A673 (cell line): ENCODE data around the gene HCLS1. TPM values are rescaled to one million over a fixed set of nuclear protein-coding genes. Genes with fewer than 3 reads are reported as not detected.

Experiments used
- BruUV-seq: library from RNA; stranded (reverse); fragments of 400-500 nt; replicated peaks from 2 replicates; lab custom pipeline; 2021; lab: Mats Ljungman, UMichigan
- CTCF ChIA-PET: fragments of 300-600 bp; sonication (Branson Sonifier 250); formaldehyde crosslinking; loops from one replicate; lab custom pipeline; 2022; ENCODE audit warnings: antibody characterized with exemption; lab: Charles Lee
- POLR2A ChIA-PET: fragments of 300-600 bp; sonication (Branson Sonifier 250); formaldehyde crosslinking; loops from one replicate; lab custom pipeline; 2022; ENCODE audit warnings: antibody characterized with exemption; ENCODE audit not compliant: low non-redundant PET; lab: Charles Lee
- DNase-seq: peaks from one replicate; pipeline ENCODE4 v3.0.0-alpha.2; 2015; ENCODE audit warnings: low spot score
- H3K27ac ChIP-seq: fragments of 200-600 bp; sonication (generic); 2 replicates; pipeline ENCODE4 v1.5.1; 2016; ENCODE audit warnings: mixed run types, low read depth, mild to moderate bottlenecking, mixed read lengths, antibody characterized with exemption, low read length; ENCODE audit not compliant: poor library complexity, severe bottlenecking
- H3K27me3 ChIP-seq: fragments of 200-600 bp; sonication (generic); replicated peaks from 2 replicates; pipeline ENCODE4 v1.6.1; 2017; ENCODE audit warnings: mixed run types, low read depth, mild to moderate bottlenecking, mixed read lengths, antibody characterized with exemption, low read length; ENCODE audit not compliant: insufficient read depth, poor library complexity
- H3K36me3 ChIP-seq: fragments of 200-600 bp; sonication (generic); 2 replicates; pipeline ENCODE4 v1.6.1; 2016; ENCODE audit warnings: mixed run types, mild to moderate bottlenecking, mixed read lengths, antibody characterized with exemption, low read length; ENCODE audit not compliant: insufficient read depth, poor library complexity, severe bottlenecking
- H3K4me1 ChIP-seq: fragments of 200-600 bp; sonication (generic); 2 replicates; pipeline ENCODE4 v1.6.1; 2017; ENCODE audit warnings: mixed run types, mild to moderate bottlenecking, mixed read lengths, antibody characterized with exemption, low read length; ENCODE audit not compliant: insufficient read depth, poor library complexity, severe bottlenecking
- H3K4me3 ChIP-seq: fragments of 200-600 bp; sonication (generic); 2 replicates; pipeline ENCODE4 v1.5.1; 2016; ENCODE audit warnings: low read depth, mixed run types, mild to moderate bottlenecking, mixed read lengths, low read length; ENCODE audit not compliant: poor library complexity, severe bottlenecking
- H3K9me3 ChIP-seq: fragments of 200-600 bp; sonication (generic); 2 replicates; pipeline ENCODE4 v1.6.1; 2016; ENCODE audit warnings: mixed run types, low read depth, mild to moderate bottlenecking, mixed read lengths, antibody characterized with exemption, low read length; ENCODE audit not compliant: poor library complexity, severe bottlenecking
- CTCF ChIP-seq: fragments of 300-800, 200-600 bp; sonication (generic); conservative IDR thresholded peaks from 2 replicates; pipeline ENCODE4 v1.5.1; 2017; ENCODE audit warnings: low read depth, mild to moderate bottlenecking, antibody characterized with exemption, low read length, moderate library complexity, mixed read lengths
- EZH2 ChIP-seq: fragments of 200-600 bp; sonication (generic); IDR thresholded peaks from 2 replicates; pipeline ENCODE4 v1.6.1; 2017; ENCODE audit warnings: borderline replicate concordance, low read depth, mild to moderate bottlenecking, mixed read lengths, antibody characterized with exemption, low read length; ENCODE audit not compliant: poor library complexity, severe bottlenecking
- intact Hi-C: fragments of 100-400 bp; cut with micrococcal nuclease; formaldehyde crosslinking; loops from one replicate; pipeline ENCODE4 v1.10.0; 2022; ENCODE audit not compliant: unreplicated experiment
- total RNA-seq: library from RNA; stranded (reverse); gene quantifications from 2 replicates; pipeline ENCODE4 v1.2.3, GENCODE V29; 2021

Gene HCLS1
- total RNA-seq, 1 experiment from 2014 or later, result 96.9 TPM

GRCh38 chr3:121621491-121621890, 39.2 kb downstream of the HCLS1 start:
- no peak overlapping the region for H3K4me3 ChIP-seq
- POLR2A ChIA-PET, result no interaction called here
- H3K27ac ChIP-seq, result no peak overlapping the region
- no TSS peak for BruUV-seq
- intact Hi-C loops, result no loop called here
- no peaks in the 10 kb centered on the region for H3K36me3 ChIP-seq
- no peak for TF ChIP-seq EZH2
- no peak for TF ChIP-seq CTCF
- no peak for DNase-seq
- CTCF ChIA-PET, result no interaction called here
- no peaks in the 10 kb centered on the region for H3K4me1 ChIP-seq
- no peaks in the 10 kb centered on the region for H3K27me3 ChIP-seq
- H3K9me3 ChIP-seq, result no peaks in the 10 kb centered on the region

- Histone ChIP-seq H3K27ac (no peak overlapping the region), H3K27me3 (no peaks in the 10 kb centered on the region), H3K9me3 (no peaks in the 10 kb centered on the region), H3K4me3 (no peak overlapping the region), H3K36me3 (no peaks in the 10 kb centered on the region), H3K4me1 (no peaks in the 10 kb centered on the region)
- BruUV-seq, result no TSS peak
- TF ChIP-seq CTCF (no peak), EZH2 (no peak)
- DNase-seq, result no peak
- ChIA-PET CTCF (no interaction called here), POLR2A (no interaction called here)
- intact Hi-C loops, result no loop called here
Measured at GRCh38 chr3:121619691-121620090, 41.0 kb downstream of the HCLS1 start.

GRCh38 chr3:121606106-121606505, 54.6 kb downstream of the HCLS1 start:
- no peak for DNase-seq
- Histone ChIP-seq H3K36me3 (no peaks in the 10 kb centered on the region), H3K4me1 (no peaks in the 10 kb centered on the region), H3K27me3 (no peaks in the 10 kb centered on the region), H3K9me3 (no peaks in the 10 kb centered on the region), H3K4me3 (no peak overlapping the region), H3K27ac (no peak overlapping the region)
- BruUV-seq, result no TSS peak
- intact Hi-C loops, result no loop called here
- no peak for TF ChIP-seq CTCF
- TF ChIP-seq EZH2, result no peak
- POLR2A ChIA-PET, result no interaction called here
- CTCF ChIA-PET, result interaction anchor here (1.1 kb wide), 1 partner anchor 24 kb away, joined by 3 read pairs; no protein-coding TSS in a partner anchor
